ENCODE data around the gene ELAC2.

GRCh38 chr17:12985431-12986293 lies 32.2 kb downstream of the ELAC2 start:
- TF ChIP-seq EP300 (IDR thresholded peaks at IDR 0.05; ENCODE audit: low read depth) (no peak), CTCF (IDR thresholded peaks at IDR 0.05) (no peak), POLR2A (IDR thresholded peaks at IDR 0.05) (no peak), POLR2AphosphoS5 (IDR thresholded peaks at IDR 0.05) (no peak)
